GM21367 (cell line): Measurements from ENCODE around the gene ADGRL3.
"Not testable (repeated sequence)": the region's sequence is repeated elsewhere in the genome, so short reads cannot be mapped to it uniquely, and the experiment has no call there.

Experiments used
- ATAC-seq: cut with Tn5 transposase; IDR thresholded peaks from one replicate; pipeline ENCODE4 v1.9.1; 2021; ENCODE audit not compliant: unreplicated experiment

The ADGRL3 gene

GRCh38 chr4:61204353-61205060, 4.4 kb downstream of the ADGRL3 start:
- ATAC-seq = no peak

- ATAC-seq = no peak
Measured at GRCh38 chr4:61205066-61205465, 4.9 kb downstream of the ADGRL3 start.

GRCh38 chr4:61207156-61207555, 7.0 kb downstream of the ADGRL3 start:
- not testable (repeated sequence) for ATAC-seq

- no peak for ATAC-seq
Measured at GRCh38 chr4:61210186-61210939, 10.2 kb downstream of the ADGRL3 start.

- ATAC-seq = no peak
Measured at GRCh38 chr4:61211781-61212180, 11.7 kb downstream of the ADGRL3 start.

GRCh38 chr4:61212788-61213187, 12.7 kb downstream of the ADGRL3 start:
- ATAC-seq = no peak

- no peak for ATAC-seq
Measured at GRCh38 chr4:61214680-61215079, 14.6 kb downstream of the ADGRL3 start.

GRCh38 chr4:61217222-61217621, 17.1 kb downstream of the ADGRL3 start:
- no peak for ATAC-seq

GRCh38 chr4:61220556-61220955, 20.4 kb downstream of the ADGRL3 start:
- ATAC-seq = no peak

- no peak for ATAC-seq
Measured at GRCh38 chr4:61223385-61223784, 23.3 kb downstream of the ADGRL3 start.

- ATAC-seq = no peak
Measured at GRCh38 chr4:61224573-61224972, 24.4 kb downstream of the ADGRL3 start.

GRCh38 chr4:61225656-61226055, 25.5 kb downstream of the ADGRL3 start:
- no peak for ATAC-seq

- no peak for ATAC-seq
Measured at GRCh38 chr4:61231421-61231820, 31.3 kb downstream of the ADGRL3 start.

GRCh38 chr4:61239250-61239649, 39.1 kb downstream of the ADGRL3 start:
- no peak for ATAC-seq

GRCh38 chr4:61243962-61244361, 43.8 kb downstream of the ADGRL3 start:
- ATAC-seq = no peak

- ATAC-seq = no peak
Measured at GRCh38 chr4:61245069-61245714, 45.1 kb downstream of the ADGRL3 start.

GRCh38 chr4:61246034-61246433, 45.9 kb downstream of the ADGRL3 start:
- no peak for ATAC-seq

GRCh38 chr4:61248705-61249104, 48.6 kb downstream of the ADGRL3 start:
- no peak for ATAC-seq

GRCh38 chr4:61251129-61251528, 51.0 kb downstream of the ADGRL3 start:
- ATAC-seq = no peak

- no peak for ATAC-seq
Measured at GRCh38 chr4:61254406-61254805, 54.3 kb downstream of the ADGRL3 start.

- ATAC-seq = no peak
Measured at GRCh38 chr4:61273233-61273632, 73.1 kb downstream of the ADGRL3 start.

- ATAC-seq = no peak
Measured at GRCh38 chr4:61274286-61274685, 74.2 kb downstream of the ADGRL3 start.
